GM21367 (cell line): ENCODE measurements around the gene PREX1.

Experiments
- ATAC-seq: cut with Tn5 transposase; IDR thresholded peaks from one replicate; pipeline ENCODE4 v1.9.1; 2021; ENCODE audit not compliant: unreplicated experiment

PREX1 gene

DNA sequence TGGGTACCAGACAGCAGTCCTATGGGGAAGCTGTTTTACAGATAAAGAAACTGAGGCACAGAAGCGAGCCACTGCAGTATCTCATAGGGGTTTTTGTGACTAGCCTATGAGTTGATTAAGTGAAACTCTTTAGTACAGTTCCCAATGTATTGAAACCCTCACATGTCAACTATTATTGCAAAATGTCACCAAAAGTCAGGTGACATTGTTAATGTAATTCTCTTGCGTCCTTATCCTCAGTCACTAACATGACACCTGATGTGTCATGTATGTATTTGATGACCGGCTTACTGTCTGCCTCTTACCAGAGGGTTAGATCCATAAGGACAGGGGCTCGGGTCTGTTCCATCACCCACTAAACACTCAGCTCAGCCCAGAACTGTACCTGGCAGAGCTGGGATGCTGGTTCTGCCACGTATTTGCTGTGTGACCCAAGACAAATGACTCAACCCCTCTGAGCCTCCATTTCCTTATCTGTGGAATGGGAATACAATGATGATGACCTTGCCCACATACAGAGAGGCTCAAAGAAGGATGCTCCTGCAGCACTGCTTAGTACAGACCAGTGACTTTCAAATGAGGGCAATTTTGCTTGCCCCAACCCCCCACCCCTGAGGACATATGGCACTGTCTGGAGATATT lies 32.9 kb downstream of the PREX1 start:
- no peak for ATAC-seq

- ATAC-seq: no peak
Observed at GRCh38 chr20:48794360-48794759, 33.4 kb downstream of the PREX1 start.

GRCh38 chr20:48793776-48794175 lies 34.0 kb downstream of the PREX1 start:
- ATAC-seq: no peak

- no peak for ATAC-seq
Observed at GRCh38 chr20:48791666-48792071, 36.1 kb downstream of the PREX1 start.

- no peak for ATAC-seq
Observed at GRCh38 chr20:48791014-48791413, 36.8 kb downstream of the PREX1 start.

DNA sequence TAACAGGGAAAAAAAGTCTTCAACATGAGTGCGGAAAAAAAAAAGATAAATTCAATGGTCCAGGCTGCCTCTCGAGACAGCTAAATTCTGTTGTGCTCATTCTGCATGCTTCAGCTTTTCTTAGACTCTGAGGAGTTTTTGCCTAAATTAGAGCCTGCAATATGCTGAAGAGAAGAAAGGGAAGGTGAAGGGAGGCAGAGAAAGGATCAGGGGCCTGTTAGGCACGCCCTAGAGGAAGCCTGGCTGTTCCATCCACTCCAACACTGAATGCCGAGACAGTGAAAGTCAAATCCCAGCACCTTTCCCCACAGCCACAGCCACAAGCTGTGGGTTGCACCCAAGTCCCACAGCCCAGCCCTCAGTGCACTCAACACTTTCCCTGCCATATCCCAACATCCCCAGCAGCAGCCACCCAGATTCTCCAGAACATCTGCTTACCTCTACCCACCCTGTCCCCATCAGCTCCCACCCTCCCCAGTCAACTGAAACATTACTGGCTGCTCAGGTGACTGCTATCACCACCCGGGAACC lies 37.3 kb downstream of the PREX1 start:
- ATAC-seq: no peak

- ATAC-seq: no peak
Observed at GRCh38 chr20:48789781-48790472, 37.9 kb downstream of the PREX1 start.

DNA sequence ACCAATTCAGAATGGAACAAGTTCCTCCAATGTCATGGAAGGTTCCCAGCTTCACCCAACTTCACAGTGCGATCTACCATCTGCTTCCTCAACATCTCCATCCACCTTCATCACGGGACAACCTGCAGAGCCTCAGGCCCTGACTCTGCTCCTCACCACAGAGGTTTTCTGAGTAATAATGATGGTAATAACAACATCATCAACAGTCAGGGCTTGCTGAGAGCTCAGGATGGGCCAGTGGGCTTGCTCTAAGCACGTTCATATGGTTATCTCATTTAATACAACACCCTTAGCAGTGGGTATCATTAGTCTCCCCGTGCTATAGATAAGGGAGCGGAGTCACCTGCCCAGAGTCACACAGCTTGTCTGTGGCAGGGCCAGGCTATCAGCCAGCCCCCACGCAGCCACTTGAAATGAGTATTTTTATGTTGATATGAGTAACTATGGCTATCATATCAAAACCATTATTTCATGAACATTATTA lies 38.6 kb downstream of the PREX1 start:
- peak; percentile 21 for ATAC-seq

GRCh38 chr20:48788486-48789072 lies 39.2 kb downstream of the PREX1 start:
- ATAC-seq: peak; percentile 42

DNA sequence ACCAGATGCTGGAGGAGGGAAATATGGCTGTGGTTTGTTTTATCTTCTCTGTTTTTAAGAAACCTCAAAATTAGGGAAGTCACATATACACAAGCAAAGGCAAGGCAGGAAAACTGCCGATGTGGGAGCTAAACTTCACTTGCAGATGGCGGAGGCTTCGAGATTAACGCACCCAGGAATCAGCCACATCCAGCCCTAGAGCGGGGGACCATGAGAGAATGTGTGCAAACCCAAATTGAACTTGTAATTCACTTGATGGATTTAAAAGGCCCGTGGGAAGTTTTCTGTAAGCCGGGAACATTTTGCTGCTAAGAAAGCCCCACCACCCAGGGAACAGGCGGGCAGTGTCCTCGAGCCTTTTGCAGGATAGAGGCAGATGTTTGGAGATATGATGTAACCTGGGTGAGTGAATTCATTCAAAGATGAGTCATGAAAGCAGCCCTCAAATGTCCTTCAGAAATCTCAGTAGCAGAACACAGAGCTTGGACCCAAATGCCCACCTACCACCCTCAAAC lies 39.9 kb downstream of the PREX1 start:
- no peak for ATAC-seq

- ATAC-seq: no peak
Observed at GRCh38 chr20:48786951-48787705, 40.7 kb downstream of the PREX1 start.

GRCh38 chr20:48785801-48786200 lies 42.0 kb downstream of the PREX1 start:
- ATAC-seq: no peak

DNA sequence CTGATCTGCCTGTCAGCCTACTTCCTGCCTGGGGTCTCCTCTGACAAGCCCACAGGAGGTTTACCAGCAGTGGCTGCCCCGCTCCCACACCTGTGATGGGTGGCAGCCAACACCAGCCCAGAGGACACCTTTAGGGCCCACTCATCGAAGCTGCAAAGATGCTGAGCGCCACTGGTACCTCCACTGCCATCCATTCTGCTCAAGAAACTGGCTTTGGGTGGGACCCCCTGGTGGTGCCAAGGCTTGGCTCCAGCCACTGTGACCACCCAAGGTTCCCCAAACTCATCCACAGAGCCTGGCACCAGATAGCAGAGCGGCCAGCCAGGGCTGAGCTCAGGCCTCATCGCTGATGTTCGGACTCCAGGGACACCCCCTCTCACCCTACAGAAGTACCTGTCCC lies 42.5 kb downstream of the PREX1 start:
- ATAC-seq: no peak

- ATAC-seq: no peak
Observed at GRCh38 chr20:48784273-48784641, 43.5 kb downstream of the PREX1 start.

GRCh38 chr20:48783533-48784272 lies 44.1 kb downstream of the PREX1 start:
- ATAC-seq: no peak

DNA sequence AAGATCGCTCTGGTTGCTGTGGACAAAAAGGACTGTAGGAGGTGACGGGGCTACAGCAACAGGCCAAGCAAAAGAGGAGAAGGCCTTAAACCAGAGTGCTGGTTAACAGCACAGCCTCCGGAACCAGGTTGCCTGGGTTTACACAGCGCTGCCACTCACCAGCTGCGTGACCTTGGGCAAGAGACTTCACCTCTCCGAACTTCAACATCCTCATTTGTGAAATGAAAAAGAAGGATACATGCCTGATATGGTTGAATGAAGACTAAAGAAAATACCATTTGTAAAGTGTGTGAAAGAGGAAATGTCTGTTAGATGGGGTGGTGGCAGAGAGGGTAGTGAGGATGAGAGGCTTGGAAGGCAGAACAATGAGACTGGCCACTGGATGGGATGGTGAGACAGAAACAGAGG lies 44.9 kb downstream of the PREX1 start:
- ATAC-seq: no peak

- no peak for ATAC-seq
Observed at GRCh38 chr20:48782053-48782452, 45.7 kb downstream of the PREX1 start.

DNA sequence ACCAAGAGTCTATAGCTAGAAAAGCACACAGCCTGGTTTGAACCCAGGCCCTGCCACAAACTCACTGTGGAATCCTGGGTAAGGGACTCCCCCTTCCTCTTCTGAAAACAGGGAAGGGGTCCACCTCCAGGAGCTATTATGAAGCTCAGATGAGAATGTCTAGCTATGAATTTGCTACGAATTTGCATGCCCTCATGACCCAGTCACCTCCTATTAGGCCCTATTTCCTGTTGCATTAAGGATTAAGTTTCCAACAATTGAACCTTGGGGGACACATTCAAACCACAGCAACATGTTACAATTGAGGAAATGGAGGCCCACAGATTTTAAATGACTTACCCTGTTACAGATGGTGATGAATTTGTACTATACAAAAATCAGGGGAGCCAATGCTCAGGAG lies 46.2 kb downstream of the PREX1 start:
- ATAC-seq: no peak

GRCh38 chr20:48779435-48779834 lies 48.4 kb downstream of the PREX1 start:
- ATAC-seq: no peak

GRCh38 chr20:48777821-48778220 lies 50.0 kb downstream of the PREX1 start:
- no peak for ATAC-seq
